Osteoblast (primary cell): Measurements from ENCODE around the gene IFT122. TPM values are rescaled to one million over a fixed set of nuclear protein-coding genes. Genes with fewer than 3 reads are reported as not detected.

ENCODE experiments used
- DNase-seq: peaks from one replicate; pipeline ENCODE4 v3.0.0; 2011; ENCODE audit warnings: low spot score, mixed read lengths; ENCODE audit not compliant: insufficient read length; ENCODE audit errors: missing footprints
- H2AFZ ChIP-seq: 2 replicates; pipeline ENCODE4 v1.6.0; 2011; ENCODE audit warnings: mild to moderate bottlenecking, low read length
- H3K27ac ChIP-seq: 2 replicates; pipeline ENCODE4 v1.5.1; 2011; ENCODE audit warnings: mild to moderate bottlenecking, low read depth, low read length, moderate library complexity
- H3K27me3 ChIP-seq: 2 replicates; pipeline ENCODE4 v1.6.0; 2012; ENCODE audit warnings: mild to moderate bottlenecking, control low read depth, inconsistent platforms, low read length, moderate library complexity; ENCODE audit not compliant: insufficient read depth
- H3K36me3 ChIP-seq: 2 replicates; pipeline ENCODE4 v1.5.1; 2011; ENCODE audit warnings: mild to moderate bottlenecking, low read length, control low read depth, moderate library complexity; ENCODE audit not compliant: insufficient read depth
- H3K4me1 ChIP-seq: 2 replicates; pipeline ENCODE4 v1.5.1; 2011; ENCODE audit warnings: mild to moderate bottlenecking, low read length, control low read depth, moderate library complexity; ENCODE audit not compliant: insufficient read depth
- H3K4me2 ChIP-seq: 2 replicates; pipeline ENCODE4 v1.6.0; 2011; ENCODE audit warnings: mild to moderate bottlenecking, low read length; ENCODE audit not compliant: insufficient read depth
- H3K4me3 ChIP-seq: fragments of 200-600 bp; sonication (generic); 3 replicates; pipeline ENCODE4 v1.5.1; 2012; ENCODE audit warnings: mild to moderate bottlenecking, low read length, inconsistent platforms; ENCODE audit not compliant: insufficient read depth
- H3K79me2 ChIP-seq: 2 replicates; pipeline ENCODE4 v1.6.0; 2012; ENCODE audit warnings: mild to moderate bottlenecking, low read length, control low read depth, inconsistent platforms; ENCODE audit not compliant: insufficient read depth
- H3K9me3 ChIP-seq: 2 replicates; pipeline ENCODE4 v1.5.1; 2011; ENCODE audit warnings: low read depth, low read length, control low read depth
- H4K20me1 ChIP-seq: 2 replicates; pipeline ENCODE4 v1.6.0; 2012; ENCODE audit warnings: mild to moderate bottlenecking, low read length, control low read depth; ENCODE audit not compliant: insufficient read depth
- total RNA-seq: library from RNA; depleted of rRNA; stranded (reverse); fragments of >200 nt; gene quantifications from 2 replicates; pipeline ENCODE4 v1.2.3, GENCODE V29; 2012
- TF ChIP-seq, protein P1 (sequence below): IDR thresholded peaks from 2 replicates; pipeline ENCODE4 v1.5.1; 2011; ENCODE audit warnings: mild to moderate bottlenecking, low read depth, low read length, moderate library complexity; ENCODE audit errors: extremely low read depth

The IFT122 gene
- total RNA-seq, 1 donor, result 30.4 TPM

DNA sequence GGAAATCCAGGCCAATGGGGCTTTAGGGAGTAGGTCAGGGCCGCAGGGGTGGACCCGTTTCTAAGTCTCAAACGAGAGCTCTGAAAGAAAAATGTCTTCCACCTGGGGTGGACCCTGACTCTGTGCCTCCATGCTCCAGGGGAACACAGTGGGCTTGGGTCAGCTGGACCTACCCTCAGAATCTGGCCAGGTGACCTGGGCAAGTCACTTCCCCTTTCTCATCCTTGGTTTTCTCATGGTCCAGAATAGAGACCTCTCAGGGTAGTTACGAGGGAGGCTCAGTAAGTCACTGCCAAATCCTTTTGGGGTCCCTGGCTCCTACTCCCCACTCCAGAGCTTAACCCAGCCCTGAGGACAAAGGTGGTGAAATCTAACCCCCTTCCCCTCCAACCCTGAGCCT, 37.4 kb upstream of the IFT122 start:
- Histone ChIP-seq H3K4me1 (peaks cover 8% of the 10 kb centered on the region), H3K27ac (no peak overlapping the region), H4K20me1 (peaks cover 8% of the 10 kb centered on the region), H3K36me3 (no peaks in the 10 kb centered on the region), H3K79me2 (peaks cover 17% of the 10 kb centered on the region), H3K27me3 (no peaks in the 10 kb centered on the region), H3K4me2 (no peak overlapping the region), H3K4me3 (no peak overlapping the region), H3K9me3 (no peaks in the 10 kb centered on the region), H2AFZ (no peak overlapping the region)
- DNase-seq, result no peak
- TF ChIP-seq, protein P1, sequence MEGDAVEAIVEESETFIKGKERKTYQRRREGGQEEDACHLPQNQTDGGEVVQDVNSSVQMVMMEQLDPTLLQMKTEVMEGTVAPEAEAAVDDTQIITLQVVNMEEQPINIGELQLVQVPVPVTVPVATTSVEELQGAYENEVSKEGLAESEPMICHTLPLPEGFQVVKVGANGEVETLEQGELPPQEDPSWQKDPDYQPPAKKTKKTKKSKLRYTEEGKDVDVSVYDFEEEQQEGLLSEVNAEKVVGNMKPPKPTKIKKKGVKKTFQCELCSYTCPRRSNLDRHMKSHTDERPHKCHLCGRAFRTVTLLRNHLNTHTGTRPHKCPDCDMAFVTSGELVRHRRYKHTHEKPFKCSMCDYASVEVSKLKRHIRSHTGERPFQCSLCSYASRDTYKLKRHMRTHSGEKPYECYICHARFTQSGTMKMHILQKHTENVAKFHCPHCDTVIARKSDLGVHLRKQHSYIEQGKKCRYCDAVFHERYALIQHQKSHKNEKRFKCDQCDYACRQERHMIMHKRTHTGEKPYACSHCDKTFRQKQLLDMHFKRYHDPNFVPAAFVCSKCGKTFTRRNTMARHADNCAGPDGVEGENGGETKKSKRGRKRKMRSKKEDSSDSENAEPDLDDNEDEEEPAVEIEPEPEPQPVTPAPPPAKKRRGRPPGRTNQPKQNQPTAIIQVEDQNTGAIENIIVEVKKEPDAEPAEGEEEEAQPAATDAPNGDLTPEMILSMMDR, result no peak

DNA sequence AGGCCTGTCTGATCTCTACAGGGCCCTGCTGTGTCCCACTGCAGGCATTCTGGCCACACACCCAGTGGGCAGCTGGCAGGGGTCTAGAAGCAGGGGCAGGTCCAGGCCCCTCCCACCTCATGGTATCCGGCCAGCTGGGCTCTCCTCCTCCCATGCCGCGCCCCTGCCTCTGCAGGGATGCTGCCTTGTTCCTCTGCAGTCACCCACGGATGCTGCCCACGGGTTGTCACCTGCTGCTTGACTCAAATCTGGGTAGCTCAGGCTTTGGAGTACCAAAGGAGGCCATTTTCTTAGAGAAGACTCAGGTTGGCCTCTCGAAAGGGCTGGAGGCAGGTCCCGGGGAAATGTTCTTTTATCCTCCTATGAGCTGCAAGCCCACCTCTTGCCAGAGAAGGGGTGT, 36.6 kb upstream of the IFT122 start:
- TF ChIP-seq, protein P1, result no peak
- DNase-seq, result no peak
- Histone ChIP-seq H3K27ac (no peak overlapping the region), H3K4me2 (no peak overlapping the region), H3K9me3 (no peaks in the 10 kb centered on the region), H3K4me1 (peaks cover under 1% of the 10 kb centered on the region), H3K79me2 (peaks cover 9% of the 10 kb centered on the region), H3K4me3 (no peak overlapping the region), H2AFZ (no peak overlapping the region), H3K27me3 (no peaks in the 10 kb centered on the region), H4K20me1 (peaks cover under 1% of the 10 kb centered on the region), H3K36me3 (no peaks in the 10 kb centered on the region)

- Histone ChIP-seq H3K9me3 (no peaks in the 10 kb centered on the region), H4K20me1 (no peaks in the 10 kb centered on the region), H3K4me3 (no peak overlapping the region), H3K27me3 (no peaks in the 10 kb centered on the region), H3K27ac (no peak overlapping the region), H3K4me2 (no peak overlapping the region), H3K79me2 (peaks cover 2% of the 10 kb centered on the region), H2AFZ (no peak overlapping the region), H3K4me1 (no peaks in the 10 kb centered on the region), H3K36me3 (no peaks in the 10 kb centered on the region)
- TF ChIP-seq, protein P1, result no peak
- DNase-seq, result no peak
These were observed 35.9 kb upstream of the IFT122 start for GRCh38 chr3:129404130-129404529.

DNA sequence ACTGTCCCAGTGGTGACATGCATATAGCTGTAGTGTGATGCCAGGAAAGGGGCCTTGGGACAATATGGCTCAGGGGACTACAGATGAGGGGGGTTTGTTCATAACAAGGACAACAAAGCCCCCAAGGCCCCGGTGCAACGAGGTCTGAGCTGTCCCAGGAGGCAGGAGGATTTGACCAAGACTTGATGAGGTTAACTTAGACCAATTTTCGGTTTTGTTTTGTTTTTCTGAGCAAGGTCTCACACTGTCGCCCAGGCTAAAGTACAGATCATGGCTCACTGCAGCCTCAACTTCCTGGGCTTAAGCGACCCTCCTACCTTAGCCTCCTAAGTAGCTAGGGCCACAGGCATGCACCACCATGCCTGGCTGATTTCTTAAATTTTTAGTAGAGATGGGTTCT, 35.4 kb upstream of the IFT122 start:
- no peak for DNase-seq
- no peak overlapping the region for H2AFZ ChIP-seq
- H4K20me1 ChIP-seq, result no peaks in the 10 kb centered on the region
- no peak overlapping the region for H3K4me2 ChIP-seq
- no peaks in the 10 kb centered on the region for H3K9me3 ChIP-seq
- no peaks in the 10 kb centered on the region for H3K27me3 ChIP-seq
- H3K4me3 ChIP-seq, result no peak overlapping the region
- TF ChIP-seq, protein P1, result no peak
- no peaks in the 10 kb centered on the region for H3K79me2 ChIP-seq
- no peaks in the 10 kb centered on the region for H3K4me1 ChIP-seq
- H3K27ac ChIP-seq, result no peak overlapping the region
- H3K36me3 ChIP-seq, result no peaks in the 10 kb centered on the region
